IPS-15b (cell line): ENCODE measurements around the gene ZCCHC24.
"Not testable (repeated sequence)": the region's sequence is repeated elsewhere in the genome, so short reads cannot be mapped to it uniquely, and the experiment has no call there.

Experiments used
- H3K27me3 ChIP-seq: one replicate; pipeline ENCODE4 v1.6.1; 2013; ENCODE audit warnings: low read length; ENCODE audit not compliant: control insufficient read depth, insufficient read depth
- H3K36me3 ChIP-seq: one replicate; pipeline ENCODE4 v1.6.1; 2013; ENCODE audit warnings: low read length; ENCODE audit not compliant: control insufficient read depth, insufficient read depth
- H3K4me1 ChIP-seq: one replicate; pipeline ENCODE4 v1.6.1; 2013; ENCODE audit warnings: mild to moderate bottlenecking, low read length; ENCODE audit not compliant: control insufficient read depth, insufficient read depth
- H3K4me3 ChIP-seq: one replicate; pipeline ENCODE4 v1.5.1; 2013; ENCODE audit warnings: low read depth, low read length
- H3K9ac ChIP-seq: one replicate; pipeline ENCODE4 v1.6.1; 2013; ENCODE audit warnings: low read depth, mild to moderate bottlenecking, low read length
- H3K9me3 ChIP-seq: one replicate; pipeline ENCODE4 v1.6.1; 2013; ENCODE audit warnings: mild to moderate bottlenecking, low read length; ENCODE audit not compliant: control insufficient read depth, insufficient read depth

ZCCHC24 gene

GRCh38 chr10:79335094-79335469, 110.3 kb downstream of the ZCCHC24 start:
- Histone ChIP-seq H3K9me3 (no peaks in the 10 kb centered on the region), H3K36me3 (no peaks in the 10 kb centered on the region), H3K27me3 (no peaks in the 10 kb centered on the region), H3K9ac (no peak overlapping the region), H3K4me3 (no peak overlapping the region), H3K4me1 (no peaks in the 10 kb centered on the region)

GRCh38 chr10:79334573-79334972, 110.9 kb downstream of the ZCCHC24 start:
- no peaks in the 10 kb centered on the region for H3K9me3 ChIP-seq
- H3K27me3 ChIP-seq = no peaks in the 10 kb centered on the region
- no peak overlapping the region for H3K4me3 ChIP-seq
- H3K36me3 ChIP-seq = no peaks in the 10 kb centered on the region
- no peak overlapping the region for H3K9ac ChIP-seq
- H3K4me1 ChIP-seq = no peaks in the 10 kb centered on the region

- Histone ChIP-seq H3K4me3 (no peak overlapping the region), H3K9ac (no peak overlapping the region), H3K4me1 (no peaks in the 10 kb centered on the region), H3K36me3 (no peaks in the 10 kb centered on the region), H3K9me3 (no peaks in the 10 kb centered on the region), H3K27me3 (no peaks in the 10 kb centered on the region)
Measured at GRCh38 chr10:79333513-79333912, 111.9 kb downstream of the ZCCHC24 start.

GRCh38 chr10:79332610-79333315, 112.7 kb downstream of the ZCCHC24 start:
- not testable (repeated sequence) for H3K36me3 ChIP-seq, H3K4me3 ChIP-seq, H3K27me3 ChIP-seq, H3K9ac ChIP-seq, H3K4me1 ChIP-seq, H3K9me3 ChIP-seq
